Type B pancreatic cell (in vitro differentiated cells): ENCODE data around the gene PICK1. TPM values are rescaled to one million over a fixed set of nuclear protein-coding genes. Genes with fewer than 3 reads are reported as not detected.
A peak's percentile ranks its signal among the peaks of the same experiment; 100 is the strongest.

Source experiments
- DNase-seq: peaks from one replicate; pipeline ENCODE4 v3.0.0; 2021; ENCODE audit warnings: mixed read lengths; ENCODE audit not compliant: unreplicated experiment; ENCODE audit errors: extremely low spot score
- H3K27ac Mint-ChIP-seq: 2 replicates; pipeline ENCODE4 v1.8.0; 2021; ENCODE audit warnings: mild to moderate bottlenecking, mixed read lengths
- H3K27me3 Mint-ChIP-seq: 2 replicates; pipeline ENCODE4 v1.8.0; 2021; ENCODE audit warnings: mixed read lengths
- H3K36me3 Mint-ChIP-seq: 2 replicates; pipeline ENCODE4 v1.8.0; 2021; ENCODE audit warnings: mixed read lengths
- H3K4me1 Mint-ChIP-seq: one replicate; pipeline ENCODE4 v1.8.0; 2021; ENCODE audit warnings: mixed read lengths; ENCODE audit not compliant: unreplicated experiment
- H3K4me3 Mint-ChIP-seq: 2 replicates; pipeline ENCODE4 v1.8.0; 2021; ENCODE audit warnings: mild to moderate bottlenecking, mixed read lengths
- H3K9me3 Mint-ChIP-seq: 2 replicates; pipeline ENCODE4 v1.8.0; 2021; ENCODE audit warnings: mixed read lengths
- total RNA-seq: library from RNA; stranded (reverse); gene quantifications from 2 replicates; pipeline ENCODE4 v1.2.1, GENCODE V29; 2021; ENCODE audit warnings: low replicate concordance
- TF ChIP-seq, protein P1 (sequence below): fragments of 200-600 bp; sonication (generic); conservative IDR thresholded peaks from 2 replicates; pipeline ENCODE4 v1.5.0; 2021; ENCODE audit warnings: antibody characterized with exemption, mild to moderate bottlenecking

The PICK1 gene
- total RNA-seq, 1 donor from 2014 or later = 45.4 TPM

GRCh38 chr22:38079804-38080203 lies 22.6 kb downstream of the PICK1 start:
- Mint-ChIP-seq H3K36me3 (no peaks in the 10 kb centered on the region), H3K4me1 (no peaks in the 10 kb centered on the region), H3K27ac (no peak overlapping the region), H3K4me3 (peak overlapping the region; percentile 41), H3K27me3 (no peaks in the 10 kb centered on the region), H3K9me3 (no peaks in the 10 kb centered on the region)
- no peak for DNase-seq
- TF ChIP-seq, protein P1, sequence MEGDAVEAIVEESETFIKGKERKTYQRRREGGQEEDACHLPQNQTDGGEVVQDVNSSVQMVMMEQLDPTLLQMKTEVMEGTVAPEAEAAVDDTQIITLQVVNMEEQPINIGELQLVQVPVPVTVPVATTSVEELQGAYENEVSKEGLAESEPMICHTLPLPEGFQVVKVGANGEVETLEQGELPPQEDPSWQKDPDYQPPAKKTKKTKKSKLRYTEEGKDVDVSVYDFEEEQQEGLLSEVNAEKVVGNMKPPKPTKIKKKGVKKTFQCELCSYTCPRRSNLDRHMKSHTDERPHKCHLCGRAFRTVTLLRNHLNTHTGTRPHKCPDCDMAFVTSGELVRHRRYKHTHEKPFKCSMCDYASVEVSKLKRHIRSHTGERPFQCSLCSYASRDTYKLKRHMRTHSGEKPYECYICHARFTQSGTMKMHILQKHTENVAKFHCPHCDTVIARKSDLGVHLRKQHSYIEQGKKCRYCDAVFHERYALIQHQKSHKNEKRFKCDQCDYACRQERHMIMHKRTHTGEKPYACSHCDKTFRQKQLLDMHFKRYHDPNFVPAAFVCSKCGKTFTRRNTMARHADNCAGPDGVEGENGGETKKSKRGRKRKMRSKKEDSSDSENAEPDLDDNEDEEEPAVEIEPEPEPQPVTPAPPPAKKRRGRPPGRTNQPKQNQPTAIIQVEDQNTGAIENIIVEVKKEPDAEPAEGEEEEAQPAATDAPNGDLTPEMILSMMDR = no peak

DNA sequence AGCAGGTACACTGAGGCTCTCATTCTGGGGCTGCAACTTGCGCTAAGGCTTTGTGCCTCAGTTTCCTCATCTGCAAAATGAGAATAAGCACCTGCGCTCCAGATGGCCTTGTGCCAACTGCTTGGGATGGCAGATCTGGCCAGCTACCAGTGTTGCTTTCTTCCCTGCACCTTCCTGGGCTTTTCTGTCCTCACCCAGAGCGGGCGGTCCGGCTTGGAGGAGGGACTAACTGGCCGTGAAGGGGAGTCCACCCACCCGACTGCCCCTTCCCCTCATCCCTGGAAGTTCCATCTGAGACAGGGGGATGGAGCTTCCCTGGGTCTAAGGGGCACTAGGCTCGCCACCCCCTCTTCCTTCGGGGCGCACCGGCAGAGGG lies 23.3 kb downstream of the PICK1 start:
- no peaks in the 10 kb centered on the region for H3K4me1 Mint-ChIP-seq
- H3K36me3 Mint-ChIP-seq = no peaks in the 10 kb centered on the region
- DNase-seq = no peak
- TF ChIP-seq, protein P1 = no peak
- no peaks in the 10 kb centered on the region for H3K27me3 Mint-ChIP-seq
- no peak overlapping the region for H3K4me3 Mint-ChIP-seq
- no peak overlapping the region for H3K27ac Mint-ChIP-seq
- H3K9me3 Mint-ChIP-seq = no peaks in the 10 kb centered on the region

DNA sequence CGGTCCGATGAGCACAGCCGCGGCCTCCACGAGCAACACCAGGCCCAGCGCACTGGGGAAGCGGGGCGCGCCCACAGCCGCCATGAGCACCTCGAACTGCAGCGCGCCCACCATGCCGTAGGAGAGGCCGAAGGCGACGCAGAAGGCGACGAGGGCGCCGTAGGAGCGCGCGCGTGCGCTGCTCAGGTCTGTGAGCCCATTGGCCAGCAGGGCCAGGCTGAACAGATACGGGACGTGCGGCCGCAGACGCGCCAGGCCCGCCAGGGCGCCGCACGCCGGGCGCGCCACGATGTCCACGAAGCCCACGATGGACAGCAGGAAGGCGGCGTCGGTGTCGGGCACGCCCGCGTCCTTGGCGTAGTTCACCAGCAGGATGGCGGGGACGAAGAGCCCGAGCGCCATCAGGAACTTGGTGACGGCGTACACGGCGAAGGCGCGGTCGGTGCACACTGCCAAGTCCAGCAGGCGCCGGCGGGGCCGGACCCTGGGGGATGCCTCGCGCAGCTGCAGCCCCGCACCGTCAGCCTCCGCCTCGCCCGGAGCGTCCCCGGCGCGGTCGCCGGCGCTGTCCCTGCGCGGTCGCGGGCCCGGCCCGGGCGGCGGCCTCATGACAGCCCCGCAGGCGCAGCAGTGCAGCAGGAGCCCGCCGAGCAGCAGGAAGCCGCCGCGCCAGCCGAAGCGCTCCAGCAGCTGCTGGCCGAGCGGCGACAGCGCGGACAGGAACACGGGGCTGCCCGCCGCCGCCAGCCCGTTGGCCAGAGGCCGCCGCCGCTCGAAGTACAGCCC lies 23.8 kb downstream of the PICK1 start:
- TF ChIP-seq, protein P1 = no peak
- H3K9me3 Mint-ChIP-seq = no peaks in the 10 kb centered on the region
- no peak overlapping the region for H3K4me3 Mint-ChIP-seq
- peak; percentile 69 for DNase-seq
- H3K27me3 Mint-ChIP-seq = no peaks in the 10 kb centered on the region
- H3K4me1 Mint-ChIP-seq = no peaks in the 10 kb centered on the region
- H3K36me3 Mint-ChIP-seq = no peaks in the 10 kb centered on the region
- H3K27ac Mint-ChIP-seq = no peak overlapping the region

DNA sequence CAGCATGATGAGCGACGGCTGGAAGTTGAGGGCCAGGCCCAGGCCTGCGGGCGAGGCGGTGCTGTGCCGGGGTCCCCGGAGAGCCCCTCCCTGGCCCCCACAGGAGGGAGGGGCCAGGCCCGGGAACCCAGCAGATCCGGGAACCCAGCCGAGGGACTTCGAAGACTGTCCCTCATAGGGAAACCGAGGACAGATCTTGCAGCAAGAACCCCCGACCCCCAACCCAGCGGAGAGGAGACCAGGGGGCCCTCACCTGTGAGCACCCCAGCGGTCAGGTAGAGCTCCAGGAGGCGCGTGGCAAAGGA lies 24.4 kb downstream of the PICK1 start:
- H3K27ac Mint-ChIP-seq = no peak overlapping the region
- H3K36me3 Mint-ChIP-seq = no peaks in the 10 kb centered on the region
- no peaks in the 10 kb centered on the region for H3K4me1 Mint-ChIP-seq
- H3K27me3 Mint-ChIP-seq = no peaks in the 10 kb centered on the region
- no peaks in the 10 kb centered on the region for H3K9me3 Mint-ChIP-seq
- TF ChIP-seq, protein P1 = no peak
- DNase-seq = peak; percentile 69
- H3K4me3 Mint-ChIP-seq = no peak overlapping the region

- Mint-ChIP-seq H3K4me1 (no peaks in the 10 kb centered on the region), H3K27me3 (no peaks in the 10 kb centered on the region), H3K4me3 (no peak overlapping the region), H3K9me3 (no peaks in the 10 kb centered on the region), H3K36me3 (no peaks in the 10 kb centered on the region), H3K27ac (no peak overlapping the region)
- TF ChIP-seq, protein P1 = no peak
- DNase-seq = no peak
Measured at GRCh38 chr22:38081941-38082828, 25.0 kb downstream of the PICK1 start.
